ENCODE measurements around the gene KIF23. TPM values are rescaled to one million over a fixed set of nuclear protein-coding genes. Genes with fewer than 3 reads are reported as not detected.

The KIF23 gene
- total RNA-seq, 2 donors from 2014 or later: 0.82 to 1.1 TPM

DNA sequence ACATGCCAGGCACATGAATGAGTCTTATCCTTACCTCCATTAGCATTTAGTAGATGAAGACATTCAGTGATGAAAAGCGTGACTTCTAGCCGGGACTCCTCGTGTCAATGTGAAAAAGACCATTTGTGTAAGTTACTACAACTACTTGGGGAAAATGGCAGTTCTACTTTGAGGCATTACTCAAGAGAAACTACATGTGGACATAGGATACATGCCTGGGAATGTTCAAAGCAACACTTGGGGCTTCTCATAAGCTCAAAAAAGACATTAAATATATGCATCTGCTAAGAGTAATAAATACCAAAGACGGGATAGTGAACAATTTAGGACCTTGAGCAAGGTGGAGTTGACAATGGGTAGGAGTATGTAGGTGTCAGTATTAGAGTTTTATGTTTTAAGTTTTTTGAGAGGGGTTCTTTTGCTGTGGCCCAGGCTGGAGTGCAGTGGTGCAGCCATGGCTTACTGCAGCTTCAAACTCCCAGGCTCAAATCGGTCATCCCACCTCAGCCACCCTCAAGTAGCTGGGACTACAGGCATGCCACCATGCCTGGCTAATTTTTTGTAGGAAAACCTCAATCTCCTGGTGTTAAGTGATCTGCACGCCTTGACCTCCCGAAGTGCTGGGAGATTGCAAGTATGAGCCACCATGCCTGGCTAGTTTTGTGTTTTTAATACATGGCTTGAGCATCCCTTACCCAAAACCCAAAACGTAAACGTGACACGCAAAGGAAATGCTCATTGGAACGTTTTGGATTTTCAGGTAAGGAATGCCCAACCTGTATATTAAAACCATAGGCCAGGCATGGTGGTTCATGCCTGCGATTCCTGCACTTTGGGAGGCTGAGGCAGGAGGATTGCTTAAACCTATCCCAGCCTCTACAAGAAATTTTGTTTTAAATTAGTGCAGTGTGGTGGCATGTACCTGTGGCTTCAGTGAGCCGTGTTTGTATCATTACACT lies 42.3 kb downstream of the KIF23 start:
- DNase-seq: no peak
- intact Hi-C loops (cut with DNase I): no loop called here
- ATAC-seq: no peak

DNA sequence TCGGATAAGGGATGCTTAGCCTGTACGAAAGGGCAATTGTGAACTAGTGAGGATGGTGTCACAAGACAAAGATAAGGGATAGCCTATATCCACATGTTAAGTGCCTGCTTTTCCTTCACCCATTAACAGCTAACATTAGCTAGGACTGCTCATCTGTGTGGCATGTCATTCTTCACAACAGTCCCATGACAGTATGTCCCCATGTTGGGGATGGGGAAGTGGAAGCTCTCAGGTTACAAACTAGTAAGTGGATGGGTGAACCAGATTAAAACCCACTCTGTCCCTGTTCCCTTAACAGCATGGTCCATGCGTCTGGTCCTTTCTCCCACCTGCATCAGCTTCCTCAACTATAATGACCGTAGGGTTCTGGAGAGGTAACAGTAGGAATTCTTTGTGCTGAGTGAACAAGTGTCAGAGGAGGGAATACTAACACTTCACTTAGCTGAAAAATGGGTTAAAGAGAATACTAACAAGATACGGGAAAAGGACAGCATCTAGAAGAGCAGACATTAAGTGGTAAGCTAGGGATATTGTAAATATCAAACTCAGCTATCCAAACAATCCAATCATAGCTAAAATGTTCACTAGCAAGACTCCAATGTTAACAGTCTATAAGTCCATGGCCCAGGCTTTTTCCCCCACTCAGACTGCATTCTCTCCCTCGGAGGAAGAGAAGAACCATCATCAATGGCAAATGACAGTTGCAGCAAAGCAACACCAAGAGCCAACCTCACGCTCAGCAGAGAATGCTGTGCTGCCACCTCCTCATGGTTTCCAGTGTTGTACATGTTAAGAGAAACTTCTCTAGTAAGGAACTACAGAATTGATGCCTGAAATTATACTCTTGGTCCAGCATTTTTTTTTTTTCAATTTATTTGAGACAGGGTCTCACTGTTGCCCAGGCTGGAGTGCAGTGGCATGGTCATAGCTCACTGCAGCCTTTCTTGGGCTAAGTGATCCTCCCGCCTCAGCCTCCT lies 43.4 kb downstream of the KIF23 start:
- intact Hi-C loops (cut with DNase I): no loop called here
- ATAC-seq (no peak), DNase-seq (no peak)

DNA sequence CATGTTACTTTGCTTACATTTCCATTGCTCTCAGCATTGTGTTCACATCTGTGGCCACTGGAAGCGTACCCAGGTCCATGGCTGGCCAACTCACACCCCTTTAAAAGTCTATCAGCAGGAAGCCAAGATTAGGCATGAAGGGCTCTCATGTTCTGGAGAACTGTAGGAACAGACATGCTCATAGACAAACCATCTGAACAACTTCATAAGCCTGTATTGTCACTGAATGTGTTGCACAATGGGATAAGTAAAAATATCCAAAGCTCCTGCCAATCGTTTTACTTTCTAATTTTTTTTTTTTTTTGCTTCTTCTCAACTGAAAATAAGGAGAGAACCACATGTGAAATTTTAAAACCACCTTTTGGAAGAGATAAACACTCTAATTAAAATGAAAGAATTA lies 44.9 kb downstream of the KIF23 start:
- intact Hi-C loops (cut with DNase I): no loop called here
- DNase-seq (no peak), ATAC-seq (no peak)

- no peak for ATAC-seq
- intact Hi-C loops (cut with DNase I): no loop called here
- DNase-seq: no peak
Observed at GRCh38 chr15:69460481-69460880, 46.3 kb downstream of the KIF23 start.

GRCh38 chr15:69462030-69462492 lies 47.9 kb downstream of the KIF23 start:
- peak; percentile 12 to 18 for ATAC-seq
- DNase-seq: peak; percentile 54
- intact Hi-C loops (cut with DNase I): no loop called here

- DNase-seq (peak; percentile 96), ATAC-seq (peak; percentile 94 to 97)
- intact Hi-C loops (cut with DNase I): no loop called here
Observed at GRCh38 chr15:69462493-69463181, 48.5 kb downstream of the KIF23 start.

DNA sequence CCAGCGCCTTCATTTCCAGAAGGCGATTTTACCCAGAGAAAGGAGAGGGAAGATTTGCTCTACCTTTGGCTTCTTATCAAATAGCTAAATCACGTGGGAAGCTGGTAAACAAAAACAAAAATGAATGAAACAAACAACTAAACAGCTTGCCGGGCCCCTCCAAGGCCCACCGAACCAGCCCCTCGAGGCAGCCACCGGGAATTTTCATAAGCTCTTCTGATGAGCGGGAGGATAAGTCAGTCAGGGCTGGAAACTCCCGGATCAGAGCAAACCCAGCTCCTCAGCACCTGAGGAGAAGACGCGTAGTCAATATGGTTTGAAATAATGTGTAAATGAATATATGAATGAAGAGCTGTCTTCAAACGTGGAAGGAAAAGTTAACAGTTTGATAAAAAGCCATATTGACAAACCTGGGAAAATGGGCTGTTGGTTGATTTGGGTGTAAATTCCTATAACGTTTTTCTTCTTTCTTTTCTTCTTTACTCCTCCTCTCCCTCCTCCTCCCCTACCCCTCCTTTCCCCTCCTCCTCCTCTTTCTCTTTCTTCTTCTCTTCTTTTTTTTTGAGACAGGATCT lies 49.1 kb downstream of the KIF23 start:
- ATAC-seq (peak in 1 of 2 donors; percentile 5), DNase-seq (no peak)
- intact Hi-C loops (cut with DNase I): no loop called here

DNA sequence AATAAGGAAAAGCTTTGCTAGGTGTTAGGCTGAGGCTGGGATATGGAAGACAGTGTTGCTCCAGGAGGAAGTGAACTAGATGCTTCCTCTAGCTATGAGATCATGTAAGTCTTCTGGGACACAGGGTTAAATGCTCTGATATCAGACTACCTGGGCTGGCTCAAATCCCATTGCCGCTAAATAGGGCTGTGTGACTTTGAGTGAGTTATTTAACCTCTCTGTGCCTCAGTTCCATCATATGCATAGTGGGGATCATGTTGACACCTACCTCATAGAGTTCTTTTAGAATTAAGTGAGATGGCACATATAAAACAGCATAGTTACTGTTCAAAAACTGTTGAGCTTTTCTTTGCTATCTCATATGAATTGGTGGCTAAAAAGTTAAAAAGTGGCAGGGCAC lies 51.1 kb downstream of the KIF23 start:
- ATAC-seq: no peak
- no peak for DNase-seq
- intact Hi-C loops (cut with DNase I): no loop called here

- DNase-seq: no peak
- no peak for ATAC-seq
- intact Hi-C loops (cut with DNase I): no loop called here
Observed at GRCh38 chr15:69466733-69467132, 52.6 kb downstream of the KIF23 start.

DNA sequence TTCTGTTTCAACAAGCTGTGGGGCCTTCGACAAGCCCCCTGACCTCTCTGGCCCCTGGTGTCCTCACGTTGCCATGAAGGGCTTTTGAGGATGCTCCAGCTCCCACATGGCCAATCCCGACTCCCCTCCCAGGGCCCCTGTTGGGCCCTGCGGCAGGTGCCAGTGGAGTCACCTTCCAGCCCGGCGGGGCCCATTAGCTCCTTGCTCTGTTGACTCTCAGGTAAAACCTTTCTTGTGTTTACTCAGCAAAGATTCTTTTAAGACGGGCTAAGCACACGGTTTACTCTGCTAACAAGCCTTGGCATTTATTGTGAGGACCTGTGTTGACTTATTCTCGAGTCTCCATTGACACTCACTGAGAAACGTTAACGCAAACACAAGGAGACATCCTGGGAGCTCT lies 53.5 kb downstream of the KIF23 start:
- intact Hi-C loops (cut with DNase I): no loop called here
- no peak for DNase-seq
- ATAC-seq: no peak

DNA sequence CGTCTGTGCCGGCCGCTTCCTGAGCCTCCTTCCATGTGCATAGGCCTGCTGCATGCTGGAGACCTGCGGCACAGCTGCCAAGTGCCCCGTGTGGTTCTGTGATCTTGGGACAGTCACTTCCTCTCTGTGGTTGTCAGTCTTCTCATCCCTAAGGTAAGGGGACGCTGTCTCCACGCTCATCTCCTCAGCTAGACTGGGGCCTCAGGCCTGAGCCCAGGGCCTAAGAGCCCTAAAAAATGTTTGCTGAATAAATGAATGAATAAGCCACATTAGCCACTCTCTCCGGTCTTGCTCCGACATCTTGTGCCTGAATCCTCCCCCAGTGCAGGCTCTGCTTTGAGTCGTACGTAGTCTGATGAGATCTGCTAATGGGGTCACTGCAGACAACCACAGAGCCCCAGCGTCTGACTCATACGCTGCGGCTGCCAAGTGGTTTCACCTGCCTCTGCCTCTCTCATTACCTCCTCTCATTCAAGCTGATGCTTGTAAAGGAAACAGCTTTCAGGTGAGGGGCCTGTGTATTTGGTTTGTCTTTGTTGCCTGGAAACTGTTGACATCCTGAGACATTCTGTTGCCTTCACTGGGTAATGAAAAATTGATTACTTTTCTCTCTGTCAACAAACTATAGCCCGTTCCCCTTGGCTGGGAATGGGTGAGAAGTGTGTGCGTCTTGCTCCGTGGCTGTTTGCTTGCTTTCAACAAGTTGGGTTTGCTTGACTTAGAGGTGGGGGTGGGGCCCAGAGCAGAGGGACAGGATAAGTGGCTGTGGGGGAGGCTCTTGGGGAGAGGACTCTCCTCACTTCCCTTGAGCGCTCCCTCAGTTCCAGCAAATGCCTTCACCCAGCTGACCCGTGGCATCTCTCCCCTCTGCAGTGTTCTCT lies 54.3 kb downstream of the KIF23 start:
- intact Hi-C loops (cut with DNase I): no loop called here
- DNase-seq (no peak), ATAC-seq (peak; percentile 31 to 74)

- DNase-seq (no peak), ATAC-seq (no peak)
- intact Hi-C loops (cut with DNase I): loop anchor here (10.0 kb wide), 2 partner anchors 65 to 105 kb away; no protein-coding TSS in a partner anchor
Observed at GRCh38 chr15:69469467-69470201, 55.5 kb downstream of the KIF23 start.

- intact Hi-C loops (cut with DNase I): loop anchor here (10.0 kb wide), 2 partner anchors 63 to 103 kb away; no protein-coding TSS in a partner anchor
- DNase-seq: no peak
- no peak for ATAC-seq
Observed at GRCh38 chr15:69472046-69472445, 57.9 kb downstream of the KIF23 start.

GRCh38 chr15:69472562-69472961 lies 58.4 kb downstream of the KIF23 start:
- ATAC-seq (peak in 1 of 2 donors; percentile 34), DNase-seq (no peak)
- intact Hi-C loops (cut with DNase I): loop anchor here (10.0 kb wide), 2 partner anchors 62 to 102 kb away; no protein-coding TSS in a partner anchor

- no peak for ATAC-seq
Observed at GRCh38 chr15:69474291-69474690, 60.1 kb downstream of the KIF23 start.

DNA sequence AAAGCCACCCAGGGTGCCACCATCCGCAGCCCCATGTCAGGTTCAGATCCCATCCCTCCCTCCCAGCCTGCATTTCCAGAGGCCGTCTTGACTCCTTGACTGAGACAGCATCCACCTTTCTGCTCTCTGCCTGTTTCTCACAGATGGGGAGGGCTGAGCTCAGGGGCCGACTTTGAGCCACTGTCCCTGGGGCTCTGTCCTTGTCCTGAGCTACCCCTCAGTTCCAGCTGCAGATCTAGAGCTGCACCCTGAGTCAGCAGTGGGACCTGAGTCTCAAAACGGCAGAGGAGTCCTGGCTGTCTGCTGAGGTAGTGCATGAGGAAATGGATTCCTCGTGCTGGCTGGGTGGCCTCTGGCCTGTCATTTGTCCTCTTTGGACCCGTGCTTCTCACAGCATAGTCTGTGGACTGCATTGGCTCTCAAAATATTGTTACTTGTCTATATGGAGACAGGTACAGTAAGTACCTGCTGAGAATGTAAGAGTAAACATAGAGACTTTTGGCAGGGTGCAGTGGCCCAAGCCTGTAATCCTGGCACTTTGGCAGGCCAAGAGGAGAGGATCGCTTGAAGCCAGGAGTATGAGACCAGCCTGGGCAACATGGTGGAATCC lies 60.8 kb downstream of the KIF23 start:
- DNase-seq: no peak
- ATAC-seq: no peak
- intact Hi-C loops (cut with DNase I): loop anchor here (5.0 to 10.0 kb wide), 4 partner anchors 60 to 1012 kb away; no protein-coding TSS in a partner anchor

More at GRCh38 chr15:69474291-69474690, 60.1 kb downstream of the KIF23 start:
- DNase-seq: no peak
- intact Hi-C loops (cut with DNase I): loop anchor here (10.0 kb wide), 2 partner anchors 61 to 101 kb away; no protein-coding TSS in a partner anchor

Data from left cardiac atrium (tissue), 4 donors.